ENCODE data around the gene ADD3. TPM values are rescaled to one million over a fixed set of nuclear protein-coding genes. Genes with fewer than 3 reads are reported as not detected.

The ADD3 gene
- total and polyA plus RNA-seq, 5 donors from 2014 or later: 341 to 405 (median 376) TPM

DNA sequence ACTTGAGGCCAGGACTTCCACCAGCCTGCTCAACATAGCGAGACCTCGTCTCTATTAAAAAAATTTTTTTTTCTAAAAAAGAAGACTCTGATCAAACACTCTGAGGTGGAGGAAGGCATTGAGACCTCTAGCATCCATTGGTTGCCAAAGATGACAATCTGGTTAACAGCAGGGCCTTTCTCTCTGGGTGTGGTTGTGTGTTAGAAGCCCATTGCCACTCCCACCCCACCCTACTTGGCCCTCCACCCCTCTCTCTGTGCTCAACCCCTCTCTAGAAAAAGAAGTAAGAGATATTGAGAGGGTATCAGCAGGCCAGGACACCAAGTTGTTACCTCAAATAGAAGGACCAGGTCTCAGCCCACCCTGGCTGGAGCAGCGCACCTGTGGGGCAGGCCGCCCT is 142.3 kb downstream of the ADD3 start:
- Mint-ChIP-seq H3K27me3 (peaks cover 65% of the 10 kb centered on the region), H3K36me3 (peaks cover 3% of the 10 kb centered on the region), H3K4me3 (no peak overlapping the region), H3K27ac (no peak overlapping the region), H3K9me3 (no peaks in the 10 kb centered on the region), H3K4me1 (peaks cover 0 to 8% (median 4%) of the 10 kb centered on the region in 4 donors)
- peaks cover 11% of the 10 kb centered on the region for H3K27me3 ChIP-seq (ENCODE audit: control insufficient read depth, insufficient read depth, low read length)
- H3K4me3 ChIP-seq (ENCODE audit: low read depth, low read length): no peak overlapping the region
- H3K9me3 ChIP-seq (ENCODE audit: control insufficient read depth in 2 of 2, low read length in 2 of 2): no peaks in the 10 kb centered on the region
- no peak overlapping the region for H3K27ac ChIP-seq (ENCODE audit: insufficient read depth, low read length, poor library complexity, severe bottlenecking)
- ATAC-seq (ENCODE audit: low read depth in 2 of 2) (no peak), DNase-seq (no peak)
- no peaks in the 10 kb centered on the region for H3K4me1 ChIP-seq (ENCODE audit: control insufficient read depth, insufficient read depth, low read length, poor library complexity, severe bottlenecking)
- H3K36me3 ChIP-seq (ENCODE audit: control insufficient read depth, insufficient read depth, low read length): no peaks in the 10 kb centered on the region

GRCh38 chr10:110150981-110151380 is 143.2 kb downstream of the ADD3 start:
- H3K27me3 ChIP-seq (ENCODE audit: control insufficient read depth, insufficient read depth, low read length): peaks cover 11% of the 10 kb centered on the region
- Mint-ChIP-seq H3K27ac (peak overlapping the region in 1 of 3 donors; percentile 77), H3K4me3 (no peak overlapping the region), H3K27me3 (peaks cover 59% of the 10 kb centered on the region), H3K4me1 (peaks cover 0 to 15% (median 6%) of the 10 kb centered on the region in 4 donors), H3K9me3 (no peaks in the 10 kb centered on the region), H3K36me3 (peaks cover 3% of the 10 kb centered on the region)
- DNase-seq: no peak
- H3K4me1 ChIP-seq (ENCODE audit: control insufficient read depth, insufficient read depth, low read length, poor library complexity, severe bottlenecking): peaks cover 2% of the 10 kb centered on the region
- no peaks in the 10 kb centered on the region for H3K9me3 ChIP-seq (ENCODE audit: control insufficient read depth in 2 of 2, low read length in 2 of 2)
- H3K27ac ChIP-seq (ENCODE audit: insufficient read depth, low read length, poor library complexity, severe bottlenecking): no peak overlapping the region
- no peaks in the 10 kb centered on the region for H3K36me3 ChIP-seq (ENCODE audit: control insufficient read depth, insufficient read depth, low read length)
- no peak for ATAC-seq (ENCODE audit: low read depth in 2 of 2)
- no peak overlapping the region for H3K4me3 ChIP-seq (ENCODE audit: low read depth, low read length)

DNA sequence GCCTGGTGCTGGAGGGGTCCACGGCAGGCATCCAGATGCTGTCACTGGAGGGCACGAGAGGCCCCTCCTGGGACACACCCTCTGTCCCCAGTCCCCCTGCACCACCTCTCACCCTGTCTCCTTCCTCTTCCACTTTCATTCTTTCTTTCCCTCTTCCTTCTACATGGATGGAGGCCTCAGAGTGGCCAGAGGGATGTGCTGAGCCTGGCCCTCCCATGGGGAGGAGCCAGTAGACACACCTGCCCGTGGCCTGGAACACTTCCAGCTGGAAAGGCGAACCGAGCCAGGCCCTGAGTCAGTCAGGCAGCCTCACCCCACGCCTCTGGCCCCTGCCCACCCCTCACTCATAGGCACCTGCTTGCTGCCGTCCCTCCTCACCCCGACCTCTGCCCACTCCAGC is 143.7 kb downstream of the ADD3 start:
- H3K4me1 Mint-ChIP-seq: peaks cover 0 to 20% (median 8%) of the 10 kb centered on the region in 4 donors
- peaks cover 3% of the 10 kb centered on the region for H3K36me3 Mint-ChIP-seq
- peaks cover 11% of the 10 kb centered on the region for H3K27me3 ChIP-seq (ENCODE audit: control insufficient read depth, insufficient read depth, low read length)
- no peak overlapping the region for H3K27ac ChIP-seq (ENCODE audit: insufficient read depth, low read length, poor library complexity, severe bottlenecking)
- DNase-seq (no peak), ATAC-seq (ENCODE audit: low read depth in 2 of 2) (no peak)
- peaks cover 7% of the 10 kb centered on the region for H3K4me1 ChIP-seq (ENCODE audit: control insufficient read depth, insufficient read depth, low read length, poor library complexity, severe bottlenecking)
- H3K9me3 ChIP-seq (ENCODE audit: control insufficient read depth in 2 of 2, low read length in 2 of 2): no peaks in the 10 kb centered on the region
- H3K27me3 Mint-ChIP-seq: peaks cover 59% of the 10 kb centered on the region
- no peak overlapping the region for H3K27ac Mint-ChIP-seq
- no peaks in the 10 kb centered on the region for H3K9me3 Mint-ChIP-seq
- no peaks in the 10 kb centered on the region for H3K36me3 ChIP-seq (ENCODE audit: control insufficient read depth, insufficient read depth, low read length)
- no peak overlapping the region for H3K4me3 ChIP-seq (ENCODE audit: low read depth, low read length)
- no peak overlapping the region for H3K4me3 Mint-ChIP-seq

GRCh38 chr10:110151971-110152370 is 144.2 kb downstream of the ADD3 start:
- Mint-ChIP-seq H3K4me3 (no peak overlapping the region), H3K27me3 (peaks cover 60% of the 10 kb centered on the region), H3K27ac (peak overlapping the region in 1 of 3 donors; percentile 71), H3K4me1 (peaks cover 0 to 25% (median 13%) of the 10 kb centered on the region in 4 donors), H3K36me3 (peaks cover 3% of the 10 kb centered on the region), H3K9me3 (peaks cover 0 to 1% (median 0%) of the 10 kb centered on the region in 7 donors)
- H3K4me1 ChIP-seq (ENCODE audit: control insufficient read depth, insufficient read depth, low read length, poor library complexity, severe bottlenecking): peaks cover 12% of the 10 kb centered on the region
- no peak overlapping the region for H3K27ac ChIP-seq (ENCODE audit: insufficient read depth, low read length, poor library complexity, severe bottlenecking)
- peaks cover 11% of the 10 kb centered on the region for H3K27me3 ChIP-seq (ENCODE audit: control insufficient read depth, insufficient read depth, low read length)
- H3K36me3 ChIP-seq (ENCODE audit: control insufficient read depth, insufficient read depth, low read length): no peaks in the 10 kb centered on the region
- DNase-seq (no peak), ATAC-seq (ENCODE audit: low read depth in 2 of 2) (no peak)
- no peaks in the 10 kb centered on the region for H3K9me3 ChIP-seq (ENCODE audit: control insufficient read depth in 2 of 2, low read length in 2 of 2)
- H3K4me3 ChIP-seq (ENCODE audit: low read depth, low read length): no peak overlapping the region

- Histone ChIP-seq H3K9me3 (ENCODE audit: control insufficient read depth in 2 of 2, low read length in 2 of 2) (no peaks in the 10 kb centered on the region), H3K36me3 (ENCODE audit: control insufficient read depth, insufficient read depth, low read length) (no peaks in the 10 kb centered on the region), H3K4me3 (ENCODE audit: low read depth, low read length) (no peak overlapping the region), H3K4me1 (ENCODE audit: control insufficient read depth, insufficient read depth, low read length, poor library complexity, severe bottlenecking) (peaks cover 18% of the 10 kb centered on the region), H3K27ac (ENCODE audit: insufficient read depth, low read length, poor library complexity, severe bottlenecking) (no peak overlapping the region), H3K27me3 (ENCODE audit: control insufficient read depth, insufficient read depth, low read length) (peaks cover 15% of the 10 kb centered on the region)
- ATAC-seq (ENCODE audit: low read depth in 2 of 2) (no peak), DNase-seq (no peak)
- H3K27me3 Mint-ChIP-seq: peaks cover 62% of the 10 kb centered on the region
- H3K4me3 Mint-ChIP-seq: no peak overlapping the region
- H3K9me3 Mint-ChIP-seq: peaks cover 0 to 1% (median 0%) of the 10 kb centered on the region in 7 donors
- peaks cover 0 to 39% (median 14%) of the 10 kb centered on the region in 4 donors for H3K4me1 Mint-ChIP-seq
- no peak overlapping the region for H3K27ac Mint-ChIP-seq
- peaks cover 3% of the 10 kb centered on the region for H3K36me3 Mint-ChIP-seq
Measured at GRCh38 chr10:110153396-110153795, 145.6 kb downstream of the ADD3 start.

DNA sequence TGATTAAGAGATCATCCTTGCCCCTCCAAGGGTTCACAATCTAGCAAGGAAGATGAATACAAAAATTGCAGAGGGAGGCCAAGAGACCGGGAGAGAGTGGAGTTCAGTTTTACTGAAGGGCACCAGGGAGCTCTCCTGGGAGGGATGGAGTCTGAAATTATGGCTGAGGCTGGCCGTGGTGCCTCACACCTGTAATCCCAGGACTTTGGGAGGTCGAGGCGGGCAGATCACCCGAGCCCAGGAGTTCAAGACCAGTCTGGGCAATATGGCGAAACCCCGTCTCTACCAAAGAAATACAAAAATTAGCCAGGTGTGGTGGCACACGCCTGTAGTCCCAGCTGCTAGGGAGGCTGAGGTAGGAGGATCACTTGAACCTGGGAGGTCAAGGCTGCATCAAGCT is 148.3 kb downstream of the ADD3 start:
- Histone ChIP-seq H3K36me3 (ENCODE audit: control insufficient read depth, insufficient read depth, low read length) (no peaks in the 10 kb centered on the region), H3K9me3 (ENCODE audit: control insufficient read depth in 2 of 2, low read length in 2 of 2) (no peaks in the 10 kb centered on the region), H3K27ac (ENCODE audit: insufficient read depth, low read length, poor library complexity, severe bottlenecking) (no peak overlapping the region), H3K4me1 (ENCODE audit: control insufficient read depth, insufficient read depth, low read length, poor library complexity, severe bottlenecking) (peaks cover 18% of the 10 kb centered on the region), H3K27me3 (ENCODE audit: control insufficient read depth, insufficient read depth, low read length) (peaks cover 26% of the 10 kb centered on the region), H3K4me3 (ENCODE audit: low read depth, low read length) (no peak overlapping the region)
- Mint-ChIP-seq H3K27ac (peak overlapping the region in 2 of 3 donors; percentile 48 to 91), H3K9me3 (peaks cover 0 to 1% (median 0%) of the 10 kb centered on the region in 7 donors), H3K4me1 (peaks cover 5 to 42% (median 14%) of the 10 kb centered on the region in 4 donors), H3K36me3 (peaks cover 3% of the 10 kb centered on the region), H3K4me3 (peak overlapping the region in 2 of 4 donors; percentile 59 to 74), H3K27me3 (peaks cover 63% of the 10 kb centered on the region)
- DNase-seq (no peak), ATAC-seq (ENCODE audit: low read depth in 2 of 2) (no peak)

GRCh38 chr10:110158051-110159005 is 150.5 kb downstream of the ADD3 start:
- Histone ChIP-seq H3K4me3 (ENCODE audit: low read depth, low read length) (no peak overlapping the region), H3K27me3 (ENCODE audit: control insufficient read depth, insufficient read depth, low read length) (peaks cover 44% of the 10 kb centered on the region), H3K4me1 (ENCODE audit: control insufficient read depth, insufficient read depth, low read length, poor library complexity, severe bottlenecking) (peaks cover 18% of the 10 kb centered on the region), H3K27ac (ENCODE audit: insufficient read depth, low read length, poor library complexity, severe bottlenecking) (no peak overlapping the region), H3K36me3 (ENCODE audit: control insufficient read depth, insufficient read depth, low read length) (no peaks in the 10 kb centered on the region), H3K9me3 (ENCODE audit: control insufficient read depth in 2 of 2, low read length in 2 of 2) (no peaks in the 10 kb centered on the region)
- Mint-ChIP-seq H3K4me3 (peak overlapping the region in 1 of 4 donors; percentile 74), H3K27me3 (peaks cover 73% of the 10 kb centered on the region), H3K27ac (peak overlapping the region in 1 of 3 donors; percentile 43), H3K36me3 (peaks cover 3% of the 10 kb centered on the region), H3K4me1 (peaks cover 5 to 42% (median 14%) of the 10 kb centered on the region in 4 donors), H3K9me3 (peaks cover 0 to 1% (median 0%) of the 10 kb centered on the region in 7 donors)
- ATAC-seq (ENCODE audit: low read depth in 2 of 2) (no peak), DNase-seq (no peak)

All from CD4-positive, CD25-positive, alpha-beta regulatory T cell (primary cell).